ENCODE measurements around the gene NUMBL. TPM values are rescaled to one million over a fixed set of nuclear protein-coding genes. Genes with fewer than 3 reads are reported as not detected.
A peak's percentile ranks its signal among the peaks of the same experiment; 100 is the strongest.

The NUMBL gene
- 12.7 TPM for polyA plus RNA-seq (2013)

- Histone ChIP-seq H3K9me3 (ENCODE audit: control extremely low read depth in 1 of 5, control insufficient read depth in 4 of 5, insufficient read depth in 2 of 5, low read depth in 1 of 5, low read length in 4 of 5) (no peaks in the 10 kb centered on the region), H3K27ac (ENCODE audit: insufficient read depth in 1 of 2, low read depth in 1 of 2, low read length in 2 of 2, poor library complexity in 1 of 2, severe bottlenecking in 2 of 2) (peak within 1 kb of the TSS in 1 of 2 experiments; percentile 79), H3K27me3 (replicated peaks in 2 of 5; ENCODE audit: control insufficient read depth in 4 of 5, insufficient read depth in 5 of 5, low read length in 4 of 5) (no peaks in the 10 kb centered on the region), H3K4me1 (ENCODE audit: control extremely low read depth in 1 of 4, control insufficient read depth in 4 of 4, insufficient read depth in 4 of 4, low read length in 3 of 4) (peaks cover 0 to 28% (median 23%) of the 10 kb centered on the region in 4 experiments), H3K36me3 (ENCODE audit: control insufficient read depth in 4 of 4, insufficient read depth in 4 of 4, low read length in 3 of 4) (peaks cover 0 to 39% (median 22%) of the 10 kb centered on the region in 4 experiments), H3K4me3 (ENCODE audit: control insufficient read depth in 1 of 7, extremely low read depth in 1 of 7, insufficient read depth in 4 of 7, low read depth in 2 of 7, low read length in 6 of 7) (peak within 1 kb of the TSS; percentile 30 to 72 (median 60))
- ChIA-PET CTCF (interaction anchor here (1.4 kb wide), 1 partner anchor 27 kb away, joined by 3 read pairs; no protein-coding TSS in a partner anchor), POLR2A (interaction anchor here (1.8 kb wide), 2 partner anchors 27 to 88 kb away, joined by 6 to 8 read pairs; partner anchors contain the start of gene RAB4B)
- DNase-seq: no peak
- WGBS (ENCODE audit: insufficient coverage): 6% methylated on average over 46 of the region's 50 CpGs
These were observed at the start of gene NUMBL for GRCh38 chr19:40690050-40690692. Gene NUMBL, minus strand, starts transcription at chr19:40690651. Its CDS starts 168 bp downstream, at chr19:40690483.

GRCh38 chr19:40739030-40739839 is 48.8 kb upstream of the NUMBL start:
- CTCF ChIA-PET: no interaction called here
- Histone ChIP-seq H3K9me3 (ENCODE audit: control extremely low read depth in 1 of 5, control insufficient read depth in 4 of 5, insufficient read depth in 2 of 5, low read depth in 1 of 5, low read length in 4 of 5) (no peaks in the 10 kb centered on the region), H3K4me3 (ENCODE audit: control insufficient read depth in 1 of 7, extremely low read depth in 1 of 7, insufficient read depth in 4 of 7, low read depth in 2 of 7, low read length in 6 of 7) (no peak overlapping the region), H3K36me3 (ENCODE audit: control insufficient read depth in 4 of 4, insufficient read depth in 4 of 4, low read length in 3 of 4) (peaks cover 2 to 49% (median 33%) of the 10 kb centered on the region in 4 experiments), H3K4me1 (ENCODE audit: control extremely low read depth in 1 of 4, control insufficient read depth in 4 of 4, insufficient read depth in 4 of 4, low read length in 3 of 4) (no peaks in the 10 kb centered on the region), H3K27me3 (replicated peaks in 2 of 5; ENCODE audit: control insufficient read depth in 4 of 5, insufficient read depth in 5 of 5, low read length in 4 of 5) (no peaks in the 10 kb centered on the region), H3K27ac (ENCODE audit: insufficient read depth in 1 of 2, low read depth in 1 of 2, low read length in 2 of 2, poor library complexity in 1 of 2, severe bottlenecking in 2 of 2) (no peak overlapping the region)
- POLR2A ChIA-PET: no interaction called here
- DNase-seq: no peak
- WGBS (ENCODE audit: insufficient coverage): 92% methylated on average over 19 of the region's 22 CpGs

- no peak for DNase-seq
- Histone ChIP-seq H3K4me1 (ENCODE audit: control extremely low read depth in 1 of 4, control insufficient read depth in 4 of 4, insufficient read depth in 4 of 4, low read length in 3 of 4) (no peaks in the 10 kb centered on the region), H3K36me3 (ENCODE audit: control insufficient read depth in 4 of 4, insufficient read depth in 4 of 4, low read length in 3 of 4) (peaks cover 2 to 67% (median 49%) of the 10 kb centered on the region in 4 experiments), H3K4me3 (ENCODE audit: control insufficient read depth in 1 of 7, extremely low read depth in 1 of 7, insufficient read depth in 4 of 7, low read depth in 2 of 7, low read length in 6 of 7) (no peak overlapping the region), H3K27me3 (replicated peaks in 2 of 5; ENCODE audit: control insufficient read depth in 4 of 5, insufficient read depth in 5 of 5, low read length in 4 of 5) (no peaks in the 10 kb centered on the region), H3K9me3 (ENCODE audit: control extremely low read depth in 1 of 5, control insufficient read depth in 4 of 5, insufficient read depth in 2 of 5, low read depth in 1 of 5, low read length in 4 of 5) (no peaks in the 10 kb centered on the region), H3K27ac (ENCODE audit: insufficient read depth in 1 of 2, low read depth in 1 of 2, low read length in 2 of 2, poor library complexity in 1 of 2, severe bottlenecking in 2 of 2) (no peak overlapping the region)
- 98% methylated on average over 5 of the region's 9 CpGs for WGBS (ENCODE audit: insufficient coverage)
- CTCF ChIA-PET: interaction anchor here (1.9 kb wide), 1 partner anchor 10 kb away, joined by 6 read pairs; no protein-coding TSS in a partner anchor
- POLR2A ChIA-PET: interaction anchor here (0.5 kb wide), 1 partner anchor 119 kb away, joined by 5 read pairs; no protein-coding TSS in a partner anchor
These were observed 46.7 kb upstream of the NUMBL start for GRCh38 chr19:40737102-40737644.

GRCh38 chr19:40736661-40737060 is 46.2 kb upstream of the NUMBL start:
- peaks cover 2 to 70% (median 49%) of the 10 kb centered on the region in 4 experiments for H3K36me3 ChIP-seq (ENCODE audit: control insufficient read depth in 4 of 4, insufficient read depth in 4 of 4, low read length in 3 of 4)
- H3K4me3 ChIP-seq (ENCODE audit: control insufficient read depth in 1 of 7, extremely low read depth in 1 of 7, insufficient read depth in 4 of 7, low read depth in 2 of 7, low read length in 6 of 7): no peak overlapping the region
- no peak overlapping the region for H3K27ac ChIP-seq (ENCODE audit: insufficient read depth in 1 of 2, low read depth in 1 of 2, low read length in 2 of 2, poor library complexity in 1 of 2, severe bottlenecking in 2 of 2)
- H3K9me3 ChIP-seq (ENCODE audit: control extremely low read depth in 1 of 5, control insufficient read depth in 4 of 5, insufficient read depth in 2 of 5, low read depth in 1 of 5, low read length in 4 of 5): no peaks in the 10 kb centered on the region
- ChIA-PET CTCF (interaction anchor here (1.9 kb wide), 1 partner anchor 9 kb away, joined by 6 read pairs; no protein-coding TSS in a partner anchor), POLR2A (no interaction called here)
- WGBS (ENCODE audit: insufficient coverage): 100% methylated on average over 4 of the region's 9 CpGs
- H3K27me3 ChIP-seq (replicated peaks in 2 of 5; ENCODE audit: control insufficient read depth in 4 of 5, insufficient read depth in 5 of 5, low read length in 4 of 5): no peaks in the 10 kb centered on the region
- DNase-seq: no peak
- H3K4me1 ChIP-seq (ENCODE audit: control extremely low read depth in 1 of 4, control insufficient read depth in 4 of 4, insufficient read depth in 4 of 4, low read length in 3 of 4): no peaks in the 10 kb centered on the region

- no peaks in the 10 kb centered on the region for H3K4me1 ChIP-seq (ENCODE audit: control extremely low read depth in 1 of 4, control insufficient read depth in 4 of 4, insufficient read depth in 4 of 4, low read length in 3 of 4)
- CTCF ChIA-PET: interaction anchor here (0.8 to 1.0 kb wide), 2 partner anchors 9 to 11 kb away, joined by 3 to 5 read pairs; no protein-coding TSS in a partner anchor
- POLR2A ChIA-PET: interaction anchor here (0.6 kb wide), 1 partner anchor 66 kb away, joined by 3 read pairs; no protein-coding TSS in a partner anchor
- 99% methylated on average over 10 of the region's 11 CpGs for WGBS (ENCODE audit: insufficient coverage)
- no peaks in the 10 kb centered on the region for H3K27me3 ChIP-seq (replicated peaks in 2 of 5; ENCODE audit: control insufficient read depth in 4 of 5, insufficient read depth in 5 of 5, low read length in 4 of 5)
- no peak overlapping the region for H3K4me3 ChIP-seq (ENCODE audit: control insufficient read depth in 1 of 7, extremely low read depth in 1 of 7, insufficient read depth in 4 of 7, low read depth in 2 of 7, low read length in 6 of 7)
- H3K36me3 ChIP-seq (ENCODE audit: control insufficient read depth in 4 of 4, insufficient read depth in 4 of 4, low read length in 3 of 4): peaks cover 5 to 81% (median 57%) of the 10 kb centered on the region in 4 experiments
- no peaks in the 10 kb centered on the region for H3K9me3 ChIP-seq (ENCODE audit: control extremely low read depth in 1 of 5, control insufficient read depth in 4 of 5, insufficient read depth in 2 of 5, low read depth in 1 of 5, low read length in 4 of 5)
- no peak overlapping the region for H3K27ac ChIP-seq (ENCODE audit: insufficient read depth in 1 of 2, low read depth in 1 of 2, low read length in 2 of 2, poor library complexity in 1 of 2, severe bottlenecking in 2 of 2)
- no peak for DNase-seq
These were observed 44.7 kb upstream of the NUMBL start for GRCh38 chr19:40735013-40735771.

GRCh38 chr19:40733149-40733548 is 42.7 kb upstream of the NUMBL start:
- DNase-seq: no peak
- no peaks in the 10 kb centered on the region for H3K27me3 ChIP-seq (replicated peaks in 2 of 5; ENCODE audit: control insufficient read depth in 4 of 5, insufficient read depth in 5 of 5, low read length in 4 of 5)
- no peaks in the 10 kb centered on the region for H3K9me3 ChIP-seq (ENCODE audit: control extremely low read depth in 1 of 5, control insufficient read depth in 4 of 5, insufficient read depth in 2 of 5, low read depth in 1 of 5, low read length in 4 of 5)
- peaks cover 7 to 79% (median 50%) of the 10 kb centered on the region in 4 experiments for H3K36me3 ChIP-seq (ENCODE audit: control insufficient read depth in 4 of 4, insufficient read depth in 4 of 4, low read length in 3 of 4)
- POLR2A ChIA-PET: no interaction called here
- WGBS (ENCODE audit: insufficient coverage): 93% methylated on average over 11 of the region's 13 CpGs
- H3K4me3 ChIP-seq (ENCODE audit: control insufficient read depth in 1 of 7, extremely low read depth in 1 of 7, insufficient read depth in 4 of 7, low read depth in 2 of 7, low read length in 6 of 7): no peak overlapping the region
- no peak overlapping the region for H3K27ac ChIP-seq (ENCODE audit: insufficient read depth in 1 of 2, low read depth in 1 of 2, low read length in 2 of 2, poor library complexity in 1 of 2, severe bottlenecking in 2 of 2)
- CTCF ChIA-PET: interaction anchor here (0.6 to 1.7 kb wide), 3 partner anchors 9 to 11 kb away, joined by 3 to 6 read pairs (median 6); no protein-coding TSS in a partner anchor
- H3K4me1 ChIP-seq (ENCODE audit: control extremely low read depth in 1 of 4, control insufficient read depth in 4 of 4, insufficient read depth in 4 of 4, low read length in 3 of 4): no peaks in the 10 kb centered on the region
